8988T (cell line): ENCODE measurements around the gene IRF2BP1.

Experiments
- DNase-seq: peaks from one replicate; pipeline ENCODE4 v3.0.0; 2011

IRF2BP1 gene

GRCh38 chr19:45860359-45861259 is 25.3 kb downstream of the IRF2BP1 start:
- no peak for DNase-seq

- no peak for DNase-seq
Observed at GRCh38 chr19:45854167-45854778, 31.7 kb downstream of the IRF2BP1 start.

- no peak for DNase-seq
Observed at GRCh38 chr19:45852983-45853382, 33.0 kb downstream of the IRF2BP1 start.

- no peak for DNase-seq
Observed at GRCh38 chr19:45852145-45852750, 33.7 kb downstream of the IRF2BP1 start.

- DNase-seq = no peak
Observed at GRCh38 chr19:45848922-45849321, 37.0 kb downstream of the IRF2BP1 start.

- DNase-seq = no peak
Observed at GRCh38 chr19:45847663-45848062, 38.3 kb downstream of the IRF2BP1 start.

- no peak for DNase-seq
Observed at GRCh38 chr19:45842198-45842597, 43.7 kb downstream of the IRF2BP1 start.

GRCh38 chr19:45834970-45835369 is 51.0 kb downstream of the IRF2BP1 start:
- no peak for DNase-seq
